ENCODE data around the gene IL17RA.

Gene IL17RA

GRCh38 chr22:17157714-17158113 lies 72.9 kb downstream of the IL17RA start:
- no peak for TF ChIP-seq POLR2AphosphoS5 (IDR thresholded peaks at IDR 0.05; ENCODE audit: low read depth, low read length)
- no peak for TF ChIP-seq SIN3A (IDR thresholded peaks at IDR 0.05; ENCODE audit: borderline replicate concordance, insufficient read depth, low read length)
- TF ChIP-seq FOXP2 (optimal IDR thresholded peaks at IDR 0.05; ENCODE audit: borderline replicate concordance, extremely low read depth, extremely low read length, insufficient read depth), result no peak
- TF ChIP-seq, protein P1, sequence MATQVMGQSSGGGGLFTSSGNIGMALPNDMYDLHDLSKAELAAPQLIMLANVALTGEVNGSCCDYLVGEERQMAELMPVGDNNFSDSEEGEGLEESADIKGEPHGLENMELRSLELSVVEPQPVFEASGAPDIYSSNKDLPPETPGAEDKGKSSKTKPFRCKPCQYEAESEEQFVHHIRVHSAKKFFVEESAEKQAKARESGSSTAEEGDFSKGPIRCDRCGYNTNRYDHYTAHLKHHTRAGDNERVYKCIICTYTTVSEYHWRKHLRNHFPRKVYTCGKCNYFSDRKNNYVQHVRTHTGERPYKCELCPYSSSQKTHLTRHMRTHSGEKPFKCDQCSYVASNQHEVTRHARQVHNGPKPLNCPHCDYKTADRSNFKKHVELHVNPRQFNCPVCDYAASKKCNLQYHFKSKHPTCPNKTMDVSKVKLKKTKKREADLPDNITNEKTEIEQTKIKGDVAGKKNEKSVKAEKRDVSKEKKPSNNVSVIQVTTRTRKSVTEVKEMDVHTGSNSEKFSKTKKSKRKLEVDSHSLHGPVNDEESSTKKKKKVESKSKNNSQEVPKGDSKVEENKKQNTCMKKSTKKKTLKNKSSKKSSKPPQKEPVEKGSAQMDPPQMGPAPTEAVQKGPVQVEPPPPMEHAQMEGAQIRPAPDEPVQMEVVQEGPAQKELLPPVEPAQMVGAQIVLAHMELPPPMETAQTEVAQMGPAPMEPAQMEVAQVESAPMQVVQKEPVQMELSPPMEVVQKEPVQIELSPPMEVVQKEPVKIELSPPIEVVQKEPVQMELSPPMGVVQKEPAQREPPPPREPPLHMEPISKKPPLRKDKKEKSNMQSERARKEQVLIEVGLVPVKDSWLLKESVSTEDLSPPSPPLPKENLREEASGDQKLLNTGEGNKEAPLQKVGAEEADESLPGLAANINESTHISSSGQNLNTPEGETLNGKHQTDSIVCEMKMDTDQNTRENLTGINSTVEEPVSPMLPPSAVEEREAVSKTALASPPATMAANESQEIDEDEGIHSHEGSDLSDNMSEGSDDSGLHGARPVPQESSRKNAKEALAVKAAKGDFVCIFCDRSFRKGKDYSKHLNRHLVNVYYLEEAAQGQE (IDR thresholded peaks at IDR 0.05; ENCODE audit: insufficient read depth in 1 of 2, low read depth in 2 of 2, low read length in 2 of 2), result no peak
- TF ChIP-seq TAF1 (IDR thresholded peaks at IDR 0.05; ENCODE audit: borderline replicate concordance, insufficient read depth, low read length), result no peak

DNA sequence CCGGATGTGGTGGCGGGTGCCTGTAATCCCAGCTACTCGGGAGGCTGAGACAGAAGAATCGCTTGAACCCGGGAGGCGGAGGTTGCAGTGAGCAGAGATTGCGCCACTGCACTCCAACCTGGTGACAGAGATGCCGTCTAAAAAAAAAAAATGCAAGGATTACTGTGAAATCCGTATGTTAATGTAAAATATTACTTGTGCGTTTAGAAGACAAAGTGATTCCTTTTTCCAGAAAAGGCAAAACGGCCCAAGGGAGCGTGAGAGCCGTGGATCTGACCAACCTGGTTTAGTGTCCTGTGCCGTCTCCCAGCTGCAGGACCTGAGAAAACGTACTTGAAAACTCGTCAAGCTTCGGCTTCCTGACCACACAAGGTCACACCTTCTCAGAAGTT lies 73.4 kb downstream of the IL17RA start:
- TF ChIP-seq POLR2AphosphoS5 (IDR thresholded peaks at IDR 0.05; ENCODE audit: low read depth, low read length), result no peak

GRCh38 chr22:17158568-17159503 lies 74.0 kb downstream of the IL17RA start, which contains the start of gene HDHD5:
Gene HDHD5, minus strand, starts transcription at chr22:17159277. Its CDS starts 26 bp downstream, at chr22:17159251.
- TF ChIP-seq TAF1 (IDR thresholded peaks at IDR 0.05; ENCODE audit: borderline replicate concordance, insufficient read depth, low read length), result no peak
- TF ChIP-seq SIN3A (IDR thresholded peaks at IDR 0.05; ENCODE audit: borderline replicate concordance, insufficient read depth, low read length), result 0 out of 2 replicates have a peak, but pooled peaks have one; percentile 13

DNA sequence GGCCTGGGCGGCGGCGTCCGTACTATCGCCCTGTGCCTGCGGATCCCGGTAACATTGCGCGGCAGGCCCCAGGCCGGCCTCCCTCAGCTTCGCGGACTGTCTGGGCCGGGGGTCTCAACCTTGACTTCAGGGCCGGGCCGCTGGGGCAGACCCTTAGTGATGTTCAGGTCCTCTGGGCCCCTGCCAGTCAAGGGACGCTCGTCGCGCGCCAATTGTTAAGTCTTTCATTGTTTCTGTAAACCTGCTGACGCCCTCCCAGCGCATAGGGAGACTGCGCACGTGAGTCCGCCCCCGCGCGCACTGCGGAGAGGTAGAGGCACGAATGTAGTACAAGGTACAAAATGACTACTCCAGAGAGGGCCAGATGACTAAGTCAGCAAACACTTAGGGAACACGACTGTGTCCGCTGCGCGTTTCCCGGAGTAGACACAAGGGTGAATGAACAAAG lies 74.7 kb downstream of the IL17RA start:
- no peak for TF ChIP-seq FOXP2 (optimal IDR thresholded peaks at IDR 0.05; ENCODE audit: borderline replicate concordance, extremely low read depth, extremely low read length, insufficient read depth)
- TF ChIP-seq, protein P1 (IDR thresholded peaks at IDR 0.05; ENCODE audit: insufficient read depth in 1 of 2, low read depth in 2 of 2, low read length in 2 of 2), result no peak

GRCh38 chr22:17161991-17162390 lies 77.2 kb downstream of the IL17RA start:
- no peak for TF ChIP-seq FOXP2 (optimal IDR thresholded peaks at IDR 0.05; ENCODE audit: borderline replicate concordance, extremely low read depth, extremely low read length, insufficient read depth)

DNA sequence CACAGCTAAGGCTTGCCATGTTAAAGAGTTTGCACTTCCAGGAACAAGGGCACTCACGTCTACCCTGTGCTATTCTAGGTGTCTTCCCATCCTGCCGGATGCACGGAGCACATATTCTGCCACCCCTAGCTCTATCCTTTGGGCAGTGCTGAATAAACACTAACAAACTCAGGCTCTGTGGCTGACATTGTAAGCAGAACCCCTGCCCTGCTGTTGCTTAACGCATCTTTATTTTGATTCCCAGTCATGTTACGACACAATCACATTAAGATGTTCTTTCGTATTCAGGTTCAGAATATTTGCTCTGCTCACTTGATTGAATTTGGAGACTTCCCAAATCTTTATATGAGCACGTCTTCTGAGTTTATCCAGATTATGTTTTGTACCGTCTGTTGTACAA lies 77.9 kb downstream of the IL17RA start:
- no peak for TF ChIP-seq FOXP2 (optimal IDR thresholded peaks at IDR 0.05; ENCODE audit: borderline replicate concordance, extremely low read depth, extremely low read length, insufficient read depth)
- TF ChIP-seq TAF1 (IDR thresholded peaks at IDR 0.05; ENCODE audit: borderline replicate concordance, insufficient read depth, low read length), result no peak
- no peak for TF ChIP-seq POLR2AphosphoS5 (IDR thresholded peaks at IDR 0.05; ENCODE audit: low read depth, low read length)
- TF ChIP-seq, protein P1 (IDR thresholded peaks at IDR 0.05; ENCODE audit: insufficient read depth in 1 of 2, low read depth in 2 of 2, low read length in 2 of 2), result no peak
- no peak for TF ChIP-seq SIN3A (IDR thresholded peaks at IDR 0.05; ENCODE audit: borderline replicate concordance, insufficient read depth, low read length)
